A549 (cell line): Measurements from ENCODE around the gene ARPC2.

ENCODE experiments used
- BCL3 ChIP-seq: fragments of >200 bp; sonication (Bioruptor Twin); formaldehyde crosslinking; IDR thresholded peaks from 3 replicates; pipeline ENCODE4 v1.6.1; 2016
- CBX2 ChIP-seq: fragments of 200-600 bp; sonication (generic); IDR thresholded peaks from 2 replicates; pipeline ENCODE4 v1.6.1; 2016; ENCODE audit warnings: low read depth, mild to moderate bottlenecking, borderline replicate concordance
- CTCF ChIP-seq: fragments of >200 bp; sonication (Bioruptor Twin); formaldehyde crosslinking; IDR thresholded peaks from 3 replicates; pipeline ENCODE4 v1.5.1; 2016
- ESRRA ChIP-seq: fragments of 150-350 bp; IDR thresholded peaks from 2 replicates; pipeline ENCODE4 v1.6.1; 2014; ENCODE audit warnings: mild to moderate bottlenecking, low read length, borderline replicate concordance
- MAX ChIP-seq: IDR thresholded peaks from 2 replicates; pipeline ENCODE4 v1.6.1; 2012
- PHF8 ChIP-seq: fragments of 200-600 bp; sonication (generic); IDR thresholded peaks from 2 replicates; pipeline ENCODE4 v1.6.1; 2016; ENCODE audit warnings: low read depth, mild to moderate bottlenecking, antibody characterized with exemption, moderate library complexity, borderline replicate concordance
- POLR2A ChIP-seq: IDR thresholded peaks from 2 replicates; pipeline ENCODE4 v1.6.1; 2012; ENCODE audit warnings: mild to moderate bottlenecking, low read length
- POLR2AphosphoS2 ChIP-seq: conservative IDR thresholded peaks from 2 replicates; pipeline ENCODE4 v1.6.1; 2012; ENCODE audit warnings: low read length, improper control_type of control experiment, inconsistent platforms
- TFCP2L1 ChIP-seq: fragments of 250-450 bp; sonication (Bioruptor Pico); IDR thresholded peaks from 2 replicates; pipeline ENCODE4 v1.5.0; 2021; ENCODE audit warnings: mild to moderate bottlenecking
- TF ChIP-seq, protein P1 (sequence below): fragments of 200-600 bp; sonication (generic); IDR thresholded peaks from 2 replicates; pipeline ENCODE4 v1.6.1; 2016; ENCODE audit warnings: antibody characterized with exemption, mild to moderate bottlenecking, moderate library complexity

GRCh38 chr2:218217360-218218267 is 625 bp downstream of the ARPC2 start:
- TF ChIP-seq CTCF (no peak), MAX (no peak), CBX2 (no peak), BCL3 (no peak), POLR2AphosphoS2 (no peak), TFCP2L1 (no peak), POLR2A (peak; percentile 19; the same call in 1 of the 2 replicates), ESRRA (no peak), PHF8 (peak; percentile 18; the same call in 1 of the 2 replicates)
- TF ChIP-seq, protein P1, sequence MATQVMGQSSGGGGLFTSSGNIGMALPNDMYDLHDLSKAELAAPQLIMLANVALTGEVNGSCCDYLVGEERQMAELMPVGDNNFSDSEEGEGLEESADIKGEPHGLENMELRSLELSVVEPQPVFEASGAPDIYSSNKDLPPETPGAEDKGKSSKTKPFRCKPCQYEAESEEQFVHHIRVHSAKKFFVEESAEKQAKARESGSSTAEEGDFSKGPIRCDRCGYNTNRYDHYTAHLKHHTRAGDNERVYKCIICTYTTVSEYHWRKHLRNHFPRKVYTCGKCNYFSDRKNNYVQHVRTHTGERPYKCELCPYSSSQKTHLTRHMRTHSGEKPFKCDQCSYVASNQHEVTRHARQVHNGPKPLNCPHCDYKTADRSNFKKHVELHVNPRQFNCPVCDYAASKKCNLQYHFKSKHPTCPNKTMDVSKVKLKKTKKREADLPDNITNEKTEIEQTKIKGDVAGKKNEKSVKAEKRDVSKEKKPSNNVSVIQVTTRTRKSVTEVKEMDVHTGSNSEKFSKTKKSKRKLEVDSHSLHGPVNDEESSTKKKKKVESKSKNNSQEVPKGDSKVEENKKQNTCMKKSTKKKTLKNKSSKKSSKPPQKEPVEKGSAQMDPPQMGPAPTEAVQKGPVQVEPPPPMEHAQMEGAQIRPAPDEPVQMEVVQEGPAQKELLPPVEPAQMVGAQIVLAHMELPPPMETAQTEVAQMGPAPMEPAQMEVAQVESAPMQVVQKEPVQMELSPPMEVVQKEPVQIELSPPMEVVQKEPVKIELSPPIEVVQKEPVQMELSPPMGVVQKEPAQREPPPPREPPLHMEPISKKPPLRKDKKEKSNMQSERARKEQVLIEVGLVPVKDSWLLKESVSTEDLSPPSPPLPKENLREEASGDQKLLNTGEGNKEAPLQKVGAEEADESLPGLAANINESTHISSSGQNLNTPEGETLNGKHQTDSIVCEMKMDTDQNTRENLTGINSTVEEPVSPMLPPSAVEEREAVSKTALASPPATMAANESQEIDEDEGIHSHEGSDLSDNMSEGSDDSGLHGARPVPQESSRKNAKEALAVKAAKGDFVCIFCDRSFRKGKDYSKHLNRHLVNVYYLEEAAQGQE = no peak
